ENCODE results near the gene GRM5.
"Not testable (repeated sequence)": the region's sequence is repeated elsewhere in the genome, so short reads cannot be mapped to it uniquely, and the experiment has no call there.

GRM5 gene

DNA sequence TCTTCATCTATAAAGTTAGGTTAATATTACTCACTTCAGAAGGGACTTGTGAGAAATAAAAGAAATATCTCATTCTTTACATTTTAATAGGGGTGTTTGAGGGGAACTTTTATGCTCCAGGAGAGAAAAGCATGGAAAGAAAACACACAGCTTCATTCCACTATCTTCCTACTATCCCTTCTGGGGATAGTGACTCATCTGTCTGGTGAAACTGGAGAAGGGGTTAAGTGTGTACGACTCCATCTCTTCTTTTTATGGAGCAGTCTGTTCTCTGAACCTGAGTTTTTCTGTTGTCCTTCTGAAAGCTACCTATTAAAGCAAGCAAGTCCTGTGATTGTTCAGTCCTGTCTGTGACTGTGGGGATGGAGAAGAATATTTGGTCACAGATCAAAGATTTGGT is 227.6 kb downstream of the GRM5 start:
- not testable (repeated sequence) for DNase-seq (ENCODE audit: low read depth, low spot score)

DNA sequence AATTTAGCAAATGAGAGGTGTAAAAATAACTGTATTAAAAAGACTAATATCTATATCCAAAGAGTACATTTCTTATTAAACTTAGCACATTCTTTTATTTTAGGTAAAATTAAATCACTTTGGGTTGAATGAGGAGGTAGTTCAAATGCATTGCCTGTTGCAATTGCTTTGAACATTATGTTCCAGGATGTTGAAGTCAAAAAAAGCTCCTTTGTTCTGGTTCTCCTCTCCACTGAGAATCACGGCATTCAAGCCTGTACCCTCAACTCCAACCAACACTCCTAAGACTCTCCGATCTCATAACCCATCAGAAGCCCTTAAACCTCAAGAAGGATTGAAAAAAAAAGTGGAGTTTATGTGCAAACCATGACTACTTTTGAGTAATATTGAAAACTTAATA is 230.1 kb downstream of the GRM5 start:
- not testable (repeated sequence) for DNase-seq (ENCODE audit: low read depth, low spot score)

- DNase-seq (ENCODE audit: low read depth, low spot score) = no peak
Observed at GRCh38 chr11:88831303-88831890, 234.4 kb downstream of the GRM5 start.

DNA sequence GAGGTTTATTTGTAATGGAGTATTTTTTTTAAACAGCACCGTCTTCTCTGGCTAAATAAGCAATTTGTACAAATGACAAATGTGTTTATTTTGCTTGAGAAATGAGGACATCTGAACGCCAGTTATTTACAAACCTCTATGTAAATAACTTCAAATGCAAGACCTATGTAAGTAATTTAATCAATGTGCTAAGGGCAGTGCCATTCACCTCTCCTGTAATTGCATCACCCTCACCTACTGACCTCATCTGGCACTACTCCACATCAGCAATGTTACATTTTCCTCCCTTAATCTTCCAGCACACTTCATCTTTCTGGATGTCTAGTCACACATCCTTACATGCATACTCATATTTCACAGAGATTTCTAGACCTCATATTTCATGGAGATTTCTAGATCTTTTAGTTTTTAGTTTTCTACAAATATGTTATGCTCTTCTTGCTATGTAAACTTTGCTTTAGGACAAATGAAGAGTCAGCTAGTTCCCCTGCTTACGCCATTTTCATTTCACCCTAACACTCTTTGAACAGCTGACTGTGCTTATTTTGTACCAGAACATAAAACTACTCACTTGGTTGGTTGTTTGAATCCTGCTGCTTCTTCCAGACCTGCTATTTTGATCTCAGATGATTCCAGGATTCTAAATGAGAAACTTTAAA is 238.6 kb downstream of the GRM5 start:
- no peak for DNase-seq (ENCODE audit: low read depth, low spot score)

- DNase-seq (ENCODE audit: low read depth, low spot score) = no peak
Observed at GRCh38 chr11:88819616-88820015, 246.2 kb downstream of the GRM5 start.

GRCh38 chr11:88818978-88819377 is 246.8 kb downstream of the GRM5 start:
- DNase-seq (ENCODE audit: low read depth, low spot score) = no peak

- no peak for DNase-seq (ENCODE audit: low read depth, low spot score)
Observed at GRCh38 chr11:88815505-88815904, 250.3 kb downstream of the GRM5 start.

DNA sequence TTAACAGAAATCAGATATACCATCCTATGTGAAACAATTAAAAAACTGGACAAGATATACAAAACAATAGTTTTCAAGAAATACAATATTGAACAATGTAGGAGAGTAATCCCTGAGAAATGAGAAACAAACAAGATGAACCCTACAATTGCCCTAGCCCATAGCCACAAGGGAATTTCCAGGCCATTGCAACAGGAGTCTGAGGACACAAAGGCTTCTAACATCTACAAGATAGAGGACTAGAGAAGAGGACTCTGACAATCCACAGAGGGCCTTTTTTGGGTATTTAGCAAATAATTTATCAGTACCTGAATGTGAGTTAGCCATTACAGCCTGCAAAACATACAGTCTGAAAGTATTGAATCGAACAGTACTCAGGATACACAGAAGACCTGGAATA is 251.7 kb downstream of the GRM5 start:
- no peak for DNase-seq (ENCODE audit: low read depth, low spot score)

GRCh38 chr11:88813233-88813915 is 252.4 kb downstream of the GRM5 start:
- DNase-seq (ENCODE audit: low read depth, low spot score) = no peak

GRCh38 chr11:88810420-88811097 is 255.2 kb downstream of the GRM5 start:
- DNase-seq (ENCODE audit: low read depth, low spot score) = no peak

- no peak for DNase-seq (ENCODE audit: low read depth, low spot score)
Observed at GRCh38 chr11:88809126-88809525, 256.7 kb downstream of the GRM5 start.

GRCh38 chr11:88807349-88807748 is 258.4 kb downstream of the GRM5 start:
- DNase-seq (ENCODE audit: low read depth, low spot score) = no peak

DNA sequence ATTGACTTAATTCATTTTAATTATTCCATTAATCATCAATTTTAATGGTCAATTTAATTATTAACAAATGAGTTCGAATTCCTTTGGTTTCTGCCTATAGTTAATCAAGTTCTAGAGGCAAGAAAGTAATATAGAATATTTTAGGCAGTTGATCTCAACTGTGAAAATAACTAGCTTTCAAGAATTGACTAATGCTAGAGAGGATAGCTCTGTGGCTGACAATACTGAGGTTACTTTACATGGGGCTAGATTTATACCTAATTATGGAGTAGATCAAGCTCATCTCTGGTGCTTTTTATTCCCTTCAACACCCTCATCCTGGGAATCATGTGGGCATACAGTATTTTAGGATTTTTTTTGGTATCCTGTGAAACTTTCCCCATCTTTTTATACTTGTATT is 259.4 kb downstream of the GRM5 start:
- DNase-seq (ENCODE audit: low read depth, low spot score) = no peak

DNA sequence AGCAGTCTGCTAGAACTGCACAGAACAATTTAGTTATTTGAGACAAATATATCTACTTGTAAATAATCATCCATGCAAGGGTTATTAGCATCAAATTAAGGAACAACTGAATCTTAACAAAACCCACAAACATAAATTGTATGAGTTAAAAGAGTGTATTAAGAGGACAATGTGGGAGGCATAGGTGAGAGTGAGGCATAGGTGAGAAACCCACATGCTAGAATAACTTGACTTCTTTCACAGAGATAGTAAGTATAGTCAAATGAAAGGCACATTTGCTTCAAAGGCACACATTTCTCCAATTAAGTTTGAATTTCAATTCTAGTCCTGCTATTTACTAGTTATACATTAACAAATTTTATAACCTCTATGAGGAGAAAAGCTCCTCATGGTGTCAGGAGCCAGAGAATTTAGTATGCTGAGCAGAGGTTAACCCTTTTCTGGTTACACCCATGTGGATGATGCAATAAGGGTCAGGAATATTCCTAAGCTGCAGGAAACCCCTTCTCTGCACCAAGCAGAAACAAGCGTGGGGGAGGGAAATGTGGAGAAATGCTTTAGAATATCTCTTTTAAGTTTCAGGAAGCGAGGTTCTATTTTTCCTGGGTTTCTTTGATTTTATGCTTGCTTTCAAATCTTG is 264.2 kb downstream of the GRM5 start:
- DNase-seq (ENCODE audit: low read depth, low spot score) = no peak

- DNase-seq (ENCODE audit: low read depth, low spot score) = no peak
Observed at GRCh38 chr11:88799771-88800500, 265.8 kb downstream of the GRM5 start.

DNA sequence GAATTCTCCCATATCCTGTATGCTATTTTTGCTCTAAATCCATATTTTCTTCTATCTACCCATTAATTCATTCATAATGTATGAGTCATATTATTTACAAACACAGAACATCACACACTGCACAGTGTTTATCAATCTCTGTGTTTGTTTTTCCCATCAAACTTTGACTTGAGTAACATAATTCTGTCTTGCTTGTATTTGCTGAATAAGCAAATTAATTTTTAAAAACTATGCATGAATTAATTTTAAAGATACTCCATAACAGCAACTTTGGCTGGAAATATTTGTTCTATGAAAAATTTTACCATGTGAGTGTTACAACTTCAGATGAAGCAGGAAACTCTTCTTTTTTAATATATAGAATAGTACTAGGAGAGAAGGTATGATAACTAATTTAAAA is 275.6 kb downstream of the GRM5 start:
- no peak for DNase-seq (ENCODE audit: low read depth, low spot score)

GRCh38 chr11:88779577-88779976 is 286.2 kb downstream of the GRM5 start:
- no peak for DNase-seq (ENCODE audit: low read depth, low spot score)

GRCh38 chr11:88770475-88771079 is 295.2 kb downstream of the GRM5 start:
- no peak for DNase-seq (ENCODE audit: low read depth, low spot score)

GRCh38 chr11:88744140-88744539 is 321.6 kb downstream of the GRM5 start:
- no peak for DNase-seq (ENCODE audit: low read depth, low spot score)

DNA sequence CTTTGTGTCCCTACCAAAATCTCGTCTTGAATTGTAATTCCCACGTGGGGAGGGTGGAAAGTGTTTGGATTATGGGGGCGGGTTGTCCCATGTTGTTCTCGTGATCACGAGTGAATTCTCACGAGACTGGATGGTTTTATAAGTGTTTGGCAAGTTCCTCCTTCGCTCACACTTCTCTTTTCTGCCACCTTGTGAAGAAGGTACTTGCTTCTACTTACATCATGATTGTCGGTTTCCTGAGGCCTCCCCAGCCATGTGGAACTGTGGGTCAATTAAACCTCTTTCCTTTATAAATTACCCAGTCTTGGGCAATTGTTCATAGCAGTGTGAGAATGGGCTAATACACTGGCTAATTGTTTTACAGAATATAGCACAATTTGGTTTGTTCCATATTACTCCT is 326.3 kb downstream of the GRM5 start:
- DNase-seq (ENCODE audit: low read depth, low spot score) = no peak

GRCh38 chr11:88709567-88709966 is 356.2 kb downstream of the GRM5 start:
- no peak for DNase-seq (ENCODE audit: low read depth, low spot score)

All from iPS DF 19.7 (cell line).